GM03348 (cell line): Measurements from ENCODE around the gene ELMO1.

Experiments
- DNase-seq: peaks from one replicate; pipeline ENCODE4 v3.0.0; 2012; ENCODE audit warnings: low spot score

Gene ELMO1

DNA sequence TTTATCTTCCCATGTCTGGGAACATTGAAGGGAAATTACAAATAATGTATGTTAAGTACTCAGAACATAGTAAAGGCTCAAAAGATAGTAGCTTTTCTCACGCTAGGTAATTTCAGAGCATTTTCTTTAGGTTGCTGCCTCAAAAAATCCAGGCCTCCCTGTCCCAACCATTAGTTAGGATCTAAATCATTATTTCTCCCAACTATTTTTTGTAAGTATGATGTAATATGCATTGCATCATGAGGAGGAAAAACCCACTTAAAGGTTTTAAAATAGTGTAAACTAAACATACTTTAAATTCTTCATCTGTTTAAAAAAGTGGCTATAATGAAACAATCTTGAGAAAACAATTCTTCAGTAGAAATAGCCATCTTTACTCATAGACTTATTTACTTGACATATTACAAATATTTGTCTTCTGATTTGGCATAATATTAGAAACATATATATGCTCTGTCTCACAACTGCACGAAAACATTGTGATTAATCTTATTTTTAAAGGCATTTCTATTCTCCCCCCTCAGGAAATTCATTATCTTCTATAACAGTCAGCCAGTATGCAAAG lies 329.3 kb downstream of the ELMO1 start:
- no peak for DNase-seq

DNA sequence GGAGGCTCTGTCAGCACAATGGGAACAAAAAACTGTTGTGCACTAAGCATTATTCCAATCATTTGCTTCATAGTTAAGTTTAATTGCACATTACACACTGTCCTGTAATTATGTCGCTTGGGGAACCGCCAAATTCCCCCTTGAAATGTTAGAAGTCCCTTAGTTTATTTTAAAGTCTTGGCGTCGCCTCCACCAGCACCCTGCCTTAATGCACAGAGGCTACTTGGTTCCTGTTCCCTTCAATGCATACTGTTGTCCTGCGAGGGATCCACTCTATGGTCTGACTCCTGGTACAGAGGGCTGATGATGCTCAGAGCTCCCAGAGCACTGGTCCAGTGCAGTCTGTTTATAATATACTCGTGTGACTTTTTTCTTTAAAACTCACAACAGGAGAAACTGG lies 330.7 kb downstream of the ELMO1 start:
- no peak for DNase-seq

DNA sequence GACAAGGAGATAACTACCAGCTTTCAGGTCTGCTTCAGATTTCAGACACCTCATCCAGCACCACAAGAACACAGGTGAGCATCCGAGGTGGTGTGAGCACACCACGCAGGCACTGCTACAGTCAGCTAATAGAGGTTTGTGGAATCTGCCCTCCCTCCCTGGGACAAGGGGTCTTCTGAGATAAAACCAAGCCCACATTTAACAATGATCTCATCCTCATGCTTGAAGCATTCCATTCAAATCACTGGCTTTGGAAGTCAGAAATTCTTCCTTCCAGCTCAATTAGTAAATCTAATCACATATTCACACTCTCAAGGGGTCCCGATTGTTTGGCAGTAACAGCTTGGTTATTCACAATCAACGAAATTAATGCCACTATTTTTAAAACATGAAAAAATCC lies 331.4 kb downstream of the ELMO1 start:
- no peak for DNase-seq

DNA sequence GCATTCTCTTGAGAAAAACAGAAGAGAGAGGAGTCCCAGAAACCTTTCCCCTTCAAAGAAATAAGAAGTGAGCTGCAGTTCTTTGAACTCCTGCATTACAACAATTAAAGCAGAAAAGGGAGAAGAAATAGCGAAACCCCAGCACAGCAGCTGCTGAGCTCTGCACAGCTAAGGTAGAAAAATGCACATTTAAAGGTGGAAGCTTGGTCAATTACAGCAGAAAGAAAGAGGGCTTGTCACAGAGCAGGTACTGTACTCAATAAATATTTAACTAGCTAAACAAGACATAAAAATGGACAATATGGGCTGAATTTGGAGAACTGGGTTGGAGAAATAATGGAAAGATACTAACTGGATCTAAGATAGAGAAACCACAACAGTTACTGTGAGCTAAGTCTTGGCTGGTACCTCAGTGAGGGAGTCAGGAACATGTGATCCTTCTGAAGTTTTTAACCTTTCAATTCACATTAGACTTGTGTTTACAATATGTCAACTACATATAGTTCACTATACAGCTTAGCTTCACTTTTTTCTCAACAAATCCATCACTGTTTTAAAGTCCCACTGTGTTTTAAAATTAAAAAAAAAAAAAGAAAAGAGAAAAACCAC lies 332.5 kb downstream of the ELMO1 start:
- DNase-seq = no peak

DNA sequence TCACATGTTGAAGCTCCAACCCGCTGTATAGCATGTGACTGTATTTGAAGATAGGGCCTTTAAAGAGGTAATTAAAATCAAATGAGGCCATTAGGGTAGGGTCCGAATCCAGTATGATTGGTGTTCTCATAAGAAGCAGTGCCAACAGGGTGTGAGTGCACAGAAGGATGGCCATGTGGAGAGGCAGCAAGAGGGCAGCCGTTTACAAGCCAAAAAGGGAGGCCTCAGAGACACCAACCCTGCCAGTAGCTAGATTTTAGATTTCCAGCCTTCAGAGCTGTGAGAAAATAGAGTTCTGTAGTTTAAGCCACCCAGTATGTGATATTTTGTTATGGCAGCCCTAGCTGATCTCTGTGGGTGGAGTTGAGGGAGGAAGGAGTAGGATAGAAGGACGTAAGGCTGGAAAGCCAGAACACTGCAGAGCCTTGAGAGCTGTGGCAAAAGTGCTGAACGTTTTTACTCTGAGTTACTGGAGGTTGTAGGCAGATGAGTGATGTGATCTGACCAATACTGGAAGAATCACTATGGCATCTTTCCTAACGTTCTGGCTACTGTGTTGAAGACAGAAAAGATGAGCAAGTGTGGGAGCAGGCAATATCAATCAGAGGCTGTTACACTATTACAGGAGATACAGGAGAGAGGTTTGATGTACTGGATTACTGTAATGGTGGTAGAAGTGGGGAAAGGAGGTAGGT lies 334.9 kb downstream of the ELMO1 start:
- DNase-seq = no peak

DNA sequence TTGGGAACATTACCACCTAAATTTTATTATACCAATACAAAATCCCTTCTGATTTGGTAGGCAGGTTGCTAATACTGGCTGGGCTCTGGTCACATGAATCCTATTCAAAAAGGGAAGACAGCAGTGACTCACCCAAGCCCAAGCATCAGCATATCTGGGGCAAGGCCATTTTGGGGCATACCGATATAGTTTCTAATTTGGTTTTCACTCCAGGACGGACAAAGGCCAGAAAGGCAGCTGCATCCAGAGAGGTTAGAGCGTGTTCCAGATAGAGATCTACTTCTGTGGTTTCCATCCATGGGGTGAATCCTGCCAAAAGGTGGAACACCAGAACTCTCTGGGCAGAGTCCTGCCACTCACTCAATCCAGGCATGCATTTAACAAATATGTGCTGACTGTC lies 335.8 kb downstream of the ELMO1 start:
- no peak for DNase-seq

DNA sequence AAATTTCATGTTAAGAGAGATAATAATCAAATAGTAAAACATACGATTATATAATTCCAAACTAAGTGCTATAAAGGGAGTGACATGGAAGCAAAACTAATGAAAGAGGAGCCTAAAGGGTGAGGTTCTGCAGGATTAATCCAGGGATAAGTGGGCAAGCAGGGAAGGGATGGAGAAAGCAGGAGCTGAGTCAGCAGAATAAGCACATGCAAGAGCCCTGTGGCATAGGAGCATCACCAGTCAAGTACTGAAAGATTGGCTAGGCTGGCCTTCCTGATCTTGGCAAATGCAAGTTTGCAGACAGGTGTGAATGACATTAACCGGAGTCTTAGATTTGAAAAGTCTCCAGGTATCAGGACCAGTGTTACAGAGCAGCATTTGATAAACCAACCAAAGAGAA lies 336.4 kb downstream of the ELMO1 start:
- no peak for DNase-seq

DNA sequence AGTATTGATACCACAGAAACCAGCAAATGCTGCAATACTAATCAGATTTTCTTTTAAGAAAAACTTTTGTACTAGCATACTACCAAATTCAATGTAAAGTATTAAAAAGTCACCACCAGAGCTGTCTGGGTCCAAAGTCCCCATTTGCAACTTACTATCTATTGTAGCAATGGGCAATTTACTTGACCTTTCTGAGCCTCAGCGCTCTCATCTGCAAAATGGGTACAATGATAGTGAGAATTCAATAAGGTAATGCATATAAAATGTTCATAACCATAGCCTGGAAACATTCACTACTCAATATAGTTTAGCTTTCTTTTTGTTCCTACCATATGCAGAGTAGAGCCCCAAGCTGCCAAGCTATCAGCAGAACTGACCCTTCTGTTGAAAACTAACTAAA lies 337.2 kb downstream of the ELMO1 start:
- no peak for DNase-seq

DNA sequence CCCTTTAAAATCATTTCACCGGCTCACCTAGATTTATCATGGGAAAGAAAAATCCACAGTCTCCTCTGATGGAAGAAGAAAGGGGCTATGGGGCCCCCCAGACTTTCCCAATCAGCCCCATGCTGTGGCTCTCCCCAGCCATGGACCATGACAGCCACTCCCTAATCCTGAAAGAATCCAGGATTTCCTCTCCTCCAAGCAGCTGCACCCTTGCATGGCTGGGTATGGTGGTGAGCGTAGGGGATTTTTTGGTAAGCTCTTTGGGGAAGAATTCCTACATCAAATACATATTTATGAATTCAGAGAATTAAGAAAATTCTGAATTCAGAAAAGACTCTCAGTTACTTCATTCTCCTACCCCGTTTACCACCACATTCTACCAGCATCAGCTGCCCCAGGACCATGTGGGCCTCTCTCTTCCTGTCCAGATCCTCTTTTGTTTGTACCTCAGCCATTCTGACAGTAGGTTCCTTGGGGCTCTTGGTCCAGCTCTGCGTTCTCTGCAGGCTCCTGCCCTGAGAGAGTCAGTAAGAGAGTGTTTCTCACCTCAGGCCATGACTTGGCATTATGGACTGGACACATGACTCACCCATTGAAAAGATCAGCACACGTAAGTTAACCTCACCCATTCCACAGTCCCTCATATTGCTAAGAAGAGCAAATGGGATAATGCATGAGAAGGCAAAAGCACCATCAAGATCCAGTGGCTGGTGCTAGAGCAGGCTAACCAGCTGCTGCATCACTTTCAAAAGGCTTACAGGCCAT lies 337.8 kb downstream of the ELMO1 start:
- DNase-seq = no peak

DNA sequence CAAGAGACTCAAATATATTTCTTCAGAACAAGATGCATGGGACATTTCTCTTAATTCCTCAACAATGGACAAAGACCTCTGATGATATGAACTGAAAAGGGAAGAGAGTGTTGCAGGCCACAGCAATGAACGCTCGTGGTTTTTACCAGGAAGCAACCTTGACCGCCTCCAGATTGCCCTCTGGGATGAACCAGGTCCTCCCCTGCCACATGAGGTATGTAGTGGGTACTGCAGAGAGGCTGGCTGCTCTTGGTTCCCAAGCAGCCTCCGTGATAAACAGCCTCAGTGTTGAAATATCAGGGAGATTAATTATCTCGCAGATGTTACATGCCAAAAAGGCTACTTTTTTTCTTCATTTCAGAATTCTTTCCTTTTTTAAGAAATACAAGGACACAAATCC lies 338.8 kb downstream of the ELMO1 start:
- DNase-seq = no peak

DNA sequence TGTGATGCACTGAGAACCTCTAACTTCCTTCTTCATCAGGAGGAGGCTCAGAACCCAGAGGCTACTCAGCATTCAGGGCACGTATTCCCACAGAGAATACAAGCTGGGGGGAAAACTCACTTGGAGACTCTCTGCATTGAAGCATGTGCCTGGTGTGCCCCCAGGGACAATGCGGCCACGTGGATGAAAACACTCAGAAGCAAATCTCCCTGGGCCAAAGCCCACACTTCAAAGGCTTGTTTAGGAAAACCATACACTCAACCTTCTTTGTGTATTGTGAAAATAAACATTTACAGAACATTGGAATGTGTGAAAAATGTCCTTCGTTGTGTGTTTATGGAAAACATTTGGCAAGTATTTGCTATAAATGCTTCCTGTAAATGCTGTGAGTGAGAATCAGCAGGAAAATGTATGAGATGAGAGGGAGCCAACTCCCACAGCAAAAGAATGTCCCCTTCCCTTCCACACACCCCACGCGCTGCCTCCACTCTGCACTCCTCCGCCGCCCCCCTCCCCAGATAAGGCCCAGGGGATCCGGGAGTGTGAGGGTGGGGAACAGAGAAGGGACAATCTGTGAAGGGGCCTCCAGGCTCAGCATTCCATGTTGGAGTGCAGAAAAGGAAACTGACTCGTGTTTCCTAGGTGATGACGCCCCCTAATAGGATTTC lies 339.5 kb downstream of the ELMO1 start:
- no peak for DNase-seq

DNA sequence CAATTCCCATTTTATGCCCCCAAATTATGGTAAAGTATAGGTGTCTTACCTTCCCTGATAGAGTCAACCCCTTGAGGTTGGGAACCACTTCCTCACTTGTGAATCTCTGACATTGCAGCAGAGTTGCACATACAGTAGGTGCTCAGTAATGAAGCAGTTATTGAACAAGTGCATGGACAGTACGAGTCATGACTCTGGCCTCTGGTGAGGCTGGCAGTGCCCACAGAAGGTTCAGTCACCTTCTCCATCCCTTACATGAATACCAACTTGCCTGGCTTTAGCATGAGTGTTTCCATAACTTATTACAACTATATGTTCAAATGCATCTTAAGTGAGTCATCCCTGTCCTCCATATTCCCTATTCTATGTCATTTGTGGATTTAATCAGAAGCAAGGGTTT lies 340.0 kb downstream of the ELMO1 start:
- no peak for DNase-seq

DNA sequence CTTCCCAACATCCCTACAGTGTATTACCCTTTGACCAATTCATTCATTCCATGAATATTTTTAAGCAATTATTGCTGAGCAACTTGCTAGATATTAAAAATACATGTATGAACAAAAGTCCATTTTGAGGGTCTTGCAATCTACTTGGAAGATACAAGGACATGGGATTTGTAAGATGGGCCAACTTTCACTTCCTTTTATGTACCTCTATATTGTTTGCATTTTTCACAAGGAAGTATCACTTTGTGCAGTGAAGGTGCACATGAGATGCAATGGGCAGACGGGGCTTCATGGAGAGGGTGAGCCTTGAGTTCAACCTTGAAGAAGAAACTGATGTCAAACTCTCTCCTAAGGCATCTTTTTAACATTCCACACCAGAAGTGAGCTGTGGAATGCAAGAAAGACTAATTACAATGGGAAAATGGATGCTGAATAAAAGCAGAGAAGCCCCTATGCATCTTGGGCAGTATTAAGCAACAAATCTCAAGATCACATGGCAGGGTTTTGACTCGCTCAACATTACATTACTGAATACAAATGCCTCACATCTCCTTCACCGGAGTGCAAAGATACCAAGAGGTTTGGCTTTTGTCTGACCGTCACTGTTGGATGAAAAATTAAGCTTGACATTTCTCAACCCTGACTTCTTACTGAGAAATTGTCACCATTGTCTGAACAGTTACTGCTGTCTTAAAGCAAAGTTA lies 341.5 kb downstream of the ELMO1 start:
- DNase-seq = no peak

DNA sequence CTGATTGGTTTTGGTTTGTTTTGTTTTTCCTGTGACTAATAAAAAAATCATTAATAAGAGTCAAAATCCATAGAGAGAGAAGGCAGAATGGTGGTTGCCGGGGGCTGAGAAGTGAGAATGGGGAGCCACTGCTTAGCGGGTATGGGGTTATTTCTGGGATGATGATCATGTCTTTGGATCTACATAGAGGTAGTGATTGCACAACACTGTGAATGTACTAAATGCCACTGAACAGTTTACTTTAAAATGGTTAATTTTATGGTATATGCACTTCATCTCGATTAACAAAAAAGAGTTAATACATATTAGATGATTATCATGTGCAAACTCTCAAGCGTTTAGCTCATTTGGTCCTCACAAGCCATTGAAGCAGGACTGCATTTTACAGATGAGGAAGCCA lies 342.9 kb downstream of the ELMO1 start:
- no peak for DNase-seq

DNA sequence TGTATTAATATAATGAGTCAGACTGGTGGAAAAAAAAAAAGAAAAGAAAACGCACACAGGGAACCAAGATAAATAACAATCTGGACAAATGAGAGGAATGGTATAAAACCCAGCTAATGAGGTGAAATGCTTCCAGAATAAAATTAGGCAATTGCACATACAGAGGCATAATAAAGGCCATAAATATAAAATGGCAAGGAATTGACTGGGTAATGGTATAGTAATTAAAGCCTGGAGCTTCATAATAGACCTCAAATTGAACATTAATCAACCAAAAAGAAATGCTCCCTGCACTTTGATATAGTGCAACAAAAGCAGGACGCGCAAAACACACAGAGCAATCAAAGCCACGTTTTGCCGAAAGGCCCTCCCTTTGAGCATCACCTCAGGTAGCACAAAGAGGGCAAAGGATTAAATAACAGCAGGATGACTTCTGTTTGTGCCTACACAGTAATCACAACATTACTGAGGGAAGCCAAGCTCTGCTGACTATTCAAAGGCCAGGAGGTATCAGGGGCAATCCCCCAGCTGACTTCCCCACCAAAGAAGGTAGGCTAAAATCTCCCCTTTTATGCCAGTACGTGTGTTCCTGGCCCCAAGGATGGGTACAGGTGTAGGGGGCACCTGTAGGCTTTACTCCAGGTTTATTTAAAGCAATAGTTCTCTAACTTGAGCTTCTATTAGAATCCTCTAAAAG lies 343.7 kb downstream of the ELMO1 start:
- DNase-seq = no peak

DNA sequence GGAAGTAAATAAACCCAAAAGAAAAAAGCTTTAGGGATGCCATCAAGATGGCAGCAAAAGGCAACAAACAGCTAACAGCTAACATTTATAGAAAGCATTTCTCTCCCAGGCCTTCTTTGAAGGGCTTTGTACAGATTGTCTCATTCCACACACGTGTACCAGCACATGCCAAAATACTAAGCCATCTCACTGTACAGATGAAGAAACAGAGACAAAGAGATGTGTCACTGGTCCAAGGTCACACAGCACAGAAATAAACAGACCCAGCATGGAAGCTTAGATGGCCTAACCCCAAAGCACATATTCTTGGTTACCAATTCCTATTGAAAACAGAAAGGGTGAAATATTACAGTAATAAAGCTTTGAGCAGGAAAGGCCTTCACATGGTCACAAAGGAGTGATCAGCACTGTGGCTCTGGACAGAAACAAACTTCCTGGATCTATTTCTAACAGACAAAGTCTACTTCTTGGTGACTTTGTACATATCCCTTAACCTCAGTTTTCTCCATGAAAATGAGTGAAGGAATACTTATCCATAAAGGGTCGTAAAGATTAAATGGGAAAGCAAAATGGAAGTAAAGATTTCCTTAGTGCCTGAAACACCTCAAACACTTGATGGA lies 346.0 kb downstream of the ELMO1 start:
- no peak for DNase-seq

DNA sequence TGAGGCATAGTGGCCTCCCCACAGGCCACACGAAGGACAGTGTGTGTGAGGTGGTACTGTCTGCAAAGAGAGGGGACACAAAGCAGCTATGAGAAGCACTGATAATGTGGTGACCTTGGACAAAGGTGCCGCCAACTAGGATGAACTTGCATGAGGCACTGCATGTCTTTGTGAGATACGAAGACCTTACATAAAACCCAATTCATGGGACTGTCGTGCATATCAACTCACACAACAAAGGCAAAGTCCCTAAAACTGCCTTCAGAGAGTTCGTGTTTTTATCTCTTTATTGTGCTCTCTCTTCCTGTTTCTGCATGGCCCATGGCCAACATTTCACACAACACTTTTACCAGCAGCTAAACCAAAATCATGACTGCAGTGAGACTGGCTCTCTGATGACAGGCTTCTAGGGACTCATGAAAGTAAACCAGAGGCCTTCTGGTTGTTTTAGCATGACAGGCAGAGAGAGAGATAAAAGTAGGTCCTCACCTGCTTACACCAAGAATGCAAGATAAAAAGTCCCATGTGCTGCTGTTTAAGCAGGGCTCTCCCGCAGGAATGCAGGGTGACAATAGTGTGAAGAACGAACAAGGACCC lies 347.8 kb downstream of the ELMO1 start:
- no peak for DNase-seq

DNA sequence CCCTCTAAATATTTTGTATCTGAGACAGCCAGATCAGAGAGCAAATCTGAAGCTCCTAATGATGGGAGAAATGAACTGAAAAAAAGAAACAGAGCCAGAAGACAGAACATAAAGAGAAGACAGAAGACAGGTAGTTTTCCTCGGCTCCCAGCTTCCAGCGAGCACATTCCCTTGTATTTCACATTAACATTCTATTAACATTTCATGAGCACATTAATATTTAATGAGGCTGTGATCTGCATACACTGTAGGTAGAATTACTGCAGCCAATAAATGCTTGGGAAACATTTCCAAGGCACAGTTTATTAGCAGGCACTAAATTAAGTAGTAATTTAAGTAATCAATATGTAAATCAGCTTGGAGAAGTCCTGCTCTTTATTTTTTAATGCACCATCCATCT lies 349.9 kb downstream of the ELMO1 start:
- DNase-seq = no peak

DNA sequence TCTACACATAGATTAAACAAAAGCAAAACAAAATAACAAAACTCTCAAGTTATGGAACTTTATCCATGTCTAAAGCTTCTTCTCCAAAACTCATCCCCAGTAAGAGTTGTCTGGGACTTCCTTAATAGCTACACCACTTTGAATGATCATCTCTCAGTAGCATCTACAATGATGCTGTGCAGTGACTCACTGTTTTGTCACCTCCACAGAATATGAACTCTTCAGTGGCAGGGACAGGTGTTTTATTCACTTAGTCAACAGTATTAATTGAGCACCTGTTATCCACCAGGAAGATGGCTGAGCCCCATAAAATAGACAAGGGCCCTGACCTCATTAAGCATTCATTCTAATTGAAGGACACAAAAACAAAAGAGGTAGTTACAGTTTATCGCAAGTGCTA lies 350.7 kb downstream of the ELMO1 start:
- no peak for DNase-seq

DNA sequence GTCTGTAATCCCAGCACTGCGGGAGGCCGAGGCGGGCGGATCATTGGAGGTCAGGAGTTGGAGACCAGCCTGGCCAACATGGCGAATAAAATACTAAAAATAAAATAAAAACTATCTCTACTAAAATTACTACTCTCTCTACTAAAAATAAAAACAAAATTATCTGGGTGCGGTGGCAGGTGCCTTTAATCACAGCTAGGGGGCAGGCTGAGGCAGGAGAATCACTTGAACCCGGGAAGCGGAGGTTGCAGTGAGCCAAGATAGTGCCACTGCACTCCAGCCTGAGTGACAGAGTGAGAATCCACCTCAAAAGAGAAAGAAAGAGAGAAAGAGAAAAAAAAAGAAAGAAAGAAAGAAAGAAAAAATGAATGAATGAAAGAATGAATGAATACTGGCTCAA lies 351.4 kb downstream of the ELMO1 start:
- DNase-seq = no peak

DNA sequence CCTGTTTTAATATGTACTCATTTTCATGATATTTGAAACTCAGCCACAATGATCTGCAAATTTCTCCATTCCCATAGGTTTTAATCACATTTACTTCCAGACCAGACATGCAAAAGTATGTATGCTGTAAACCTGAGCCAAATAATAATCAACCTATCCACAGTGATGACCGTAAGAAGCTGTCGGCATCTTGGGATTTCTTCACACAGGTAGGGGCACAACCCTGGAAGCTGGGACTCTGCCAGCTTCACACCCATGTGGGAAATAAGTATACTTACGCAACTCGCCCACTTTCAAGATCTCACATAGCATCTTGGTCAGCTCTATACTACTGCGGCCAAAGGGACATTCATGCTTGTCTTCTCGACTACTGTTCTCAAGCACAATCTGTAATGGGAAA lies 352.3 kb downstream of the ELMO1 start:
- no peak for DNase-seq
